HG03571 (cell line): ENCODE results near the gene RMC1.
"Not testable (repeated sequence)": the region's sequence is repeated elsewhere in the genome, so short reads cannot be mapped to it uniquely, and the experiment has no call there.

Source experiments
- ATAC-seq: cut with Tn5 transposase; IDR thresholded peaks from one replicate; pipeline ENCODE4 v1.9.1; 2021; ENCODE audit not compliant: unreplicated experiment

Gene RMC1

DNA sequence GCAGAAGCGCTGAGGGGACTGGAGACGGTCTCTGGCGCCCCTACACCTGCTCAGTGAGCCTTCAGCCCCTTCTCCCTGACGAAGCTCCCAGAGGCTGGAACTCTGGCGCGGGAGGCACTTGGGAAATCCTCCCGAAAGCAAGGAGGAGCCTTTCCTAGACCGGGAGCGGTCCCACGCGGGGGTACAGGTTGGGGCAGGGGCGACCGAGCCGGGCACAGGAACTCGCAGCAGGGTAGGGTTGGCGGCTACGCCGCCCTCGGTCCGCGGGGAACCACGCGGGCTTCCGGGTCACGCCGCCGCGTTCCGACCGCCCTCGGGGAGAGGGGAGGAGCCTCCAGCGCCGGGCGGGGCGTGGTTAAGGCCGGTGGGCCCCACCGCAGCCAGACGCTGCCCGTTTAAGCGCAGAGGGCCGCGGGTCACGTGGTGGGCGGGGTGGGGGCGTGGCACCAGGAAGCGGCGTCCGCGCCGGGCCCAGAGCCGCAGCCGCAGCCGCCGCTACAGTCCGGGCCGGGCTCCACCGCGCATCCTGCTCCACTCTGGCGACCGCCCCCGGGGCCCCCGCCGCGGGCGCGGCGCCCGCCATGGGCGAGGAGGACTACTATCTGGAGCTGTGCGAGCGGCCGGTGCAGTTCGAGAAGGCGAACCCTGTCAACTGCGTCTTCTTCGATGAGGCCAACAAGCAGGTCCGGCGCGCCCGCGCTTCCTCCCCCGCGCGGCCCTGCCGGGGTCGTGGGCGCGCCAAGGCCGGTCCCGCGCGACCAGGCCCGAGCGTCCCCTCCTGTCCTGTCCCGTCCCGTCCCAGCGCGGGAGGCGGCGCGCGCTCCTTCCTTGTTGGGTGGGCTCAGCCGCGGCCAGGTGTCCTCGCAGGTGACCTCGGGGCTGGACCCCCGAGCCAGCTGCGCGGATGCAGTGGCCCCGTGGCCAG, at the start of gene RMC1:
Gene RMC1 (plus strand): TSS at position 474 of the 925 bp plus-strand sequence. CDS start 108 bp downstream, at position 582.
- ATAC-seq, result peak; percentile 65

DNA sequence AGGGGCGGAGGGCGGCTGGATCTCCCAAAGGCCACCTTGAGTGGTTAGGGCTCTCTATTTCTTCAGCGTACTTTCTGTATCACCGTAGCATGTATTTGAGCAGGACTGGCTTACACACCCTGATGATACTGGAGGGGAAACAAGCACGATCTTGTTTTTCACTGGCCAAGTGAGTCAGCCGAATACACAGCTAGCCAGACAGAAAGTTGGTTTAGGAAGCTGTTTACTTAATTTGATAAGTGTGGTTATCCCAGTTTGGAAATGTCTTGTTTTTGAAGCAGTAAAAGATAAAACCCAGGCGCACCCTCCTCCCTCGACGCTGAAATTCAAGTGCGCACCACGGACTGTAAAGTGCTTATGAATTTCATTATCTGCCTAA, 49.6 kb upstream of the RMC1 start:
- ATAC-seq, result no peak

DNA sequence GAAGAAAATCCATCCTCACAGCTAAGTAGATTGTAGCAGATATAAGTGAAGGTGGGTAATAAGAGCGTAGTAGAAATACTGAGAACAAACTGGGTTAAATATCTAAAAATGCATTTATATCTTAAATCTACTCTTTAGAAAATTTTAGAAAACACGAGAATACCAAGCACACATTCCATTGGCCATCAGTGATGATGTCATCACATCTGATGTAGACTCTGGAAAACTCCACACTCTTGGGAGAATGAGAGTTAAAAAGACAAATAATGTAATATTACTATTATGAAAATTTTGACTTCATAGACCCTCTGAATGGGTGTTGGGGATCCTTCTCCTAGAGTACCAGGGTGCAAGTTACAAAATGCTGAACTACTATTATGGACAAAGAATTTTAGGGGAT, 46.5 kb upstream of the RMC1 start:
- ATAC-seq, result no peak

DNA sequence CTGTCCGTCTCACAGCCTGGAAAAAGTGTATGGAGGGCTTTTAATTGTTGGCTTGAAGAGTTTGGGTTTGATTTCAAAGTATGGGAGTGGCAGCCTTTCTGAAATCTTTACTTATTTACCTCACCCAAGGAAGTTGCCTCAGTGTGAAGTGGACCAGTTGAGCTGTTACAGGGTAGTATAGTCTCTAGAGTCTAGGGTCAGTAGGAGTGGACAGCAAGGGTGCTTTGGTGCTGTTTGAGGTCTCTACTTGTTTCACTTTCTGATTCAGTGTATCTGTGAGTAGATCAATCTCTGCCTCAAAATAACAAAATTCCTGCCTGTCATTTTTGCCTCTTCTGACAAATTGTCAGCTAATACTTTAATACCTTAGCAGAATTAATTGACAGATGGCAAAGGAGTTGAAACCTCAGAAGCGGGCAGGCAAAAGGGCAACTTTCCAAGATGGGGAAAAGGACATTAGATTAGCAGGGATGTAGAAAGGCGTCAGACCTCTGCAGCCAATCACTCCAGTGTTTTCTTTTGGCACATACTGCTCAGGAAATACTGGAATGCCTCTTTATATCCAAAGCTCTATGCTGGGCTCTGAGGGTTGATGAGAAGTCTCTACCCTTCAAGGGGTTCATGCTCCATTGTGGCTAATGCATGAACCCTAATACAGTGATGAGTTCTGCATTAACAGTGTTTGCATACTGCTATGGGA, 44.3 kb upstream of the RMC1 start:
- ATAC-seq, result no peak

- no peak for ATAC-seq
Measured at GRCh38 chr18:23459530-23459921, 43.8 kb upstream of the RMC1 start.

GRCh38 chr18:23460285-23461273, 42.7 kb upstream of the RMC1 start:
- no peak for ATAC-seq

GRCh38 chr18:23462876-23463275, 40.4 kb upstream of the RMC1 start:
- ATAC-seq, result no peak

DNA sequence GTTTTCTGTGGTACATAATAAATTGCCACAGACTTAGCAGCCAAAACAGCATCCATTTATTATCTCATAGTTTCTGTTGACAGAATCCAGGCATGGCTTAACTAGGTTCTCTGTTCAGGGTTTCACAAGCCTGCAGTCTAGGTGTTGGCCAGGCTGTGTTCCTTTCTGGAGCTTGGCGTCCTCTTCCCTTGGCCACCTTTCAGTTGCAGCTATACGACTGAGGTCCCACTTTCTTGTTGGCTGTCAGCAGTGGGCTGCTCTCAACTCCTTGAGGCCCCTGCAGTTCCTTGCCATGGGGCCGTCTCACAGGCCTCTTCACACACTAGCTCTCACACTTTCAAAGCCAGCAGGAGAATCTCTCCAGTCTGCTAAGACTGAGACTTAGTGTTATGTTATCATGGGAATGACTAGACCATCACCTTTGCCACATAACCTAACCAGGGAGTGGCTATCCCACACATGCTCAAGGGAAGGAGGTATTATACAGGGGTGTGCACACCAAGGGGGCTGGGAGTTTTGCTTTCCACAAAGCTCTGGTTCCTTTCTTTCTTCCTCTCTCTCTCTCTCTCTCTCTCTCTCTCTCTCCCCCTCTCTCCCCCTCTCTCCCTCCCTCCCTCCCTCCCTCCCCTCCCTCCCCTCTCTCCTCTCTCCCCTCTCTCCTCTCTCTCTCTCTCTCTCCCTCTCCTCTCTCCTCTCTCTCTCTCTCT, 34.4 kb upstream of the RMC1 start:
- ATAC-seq, result no peak

DNA sequence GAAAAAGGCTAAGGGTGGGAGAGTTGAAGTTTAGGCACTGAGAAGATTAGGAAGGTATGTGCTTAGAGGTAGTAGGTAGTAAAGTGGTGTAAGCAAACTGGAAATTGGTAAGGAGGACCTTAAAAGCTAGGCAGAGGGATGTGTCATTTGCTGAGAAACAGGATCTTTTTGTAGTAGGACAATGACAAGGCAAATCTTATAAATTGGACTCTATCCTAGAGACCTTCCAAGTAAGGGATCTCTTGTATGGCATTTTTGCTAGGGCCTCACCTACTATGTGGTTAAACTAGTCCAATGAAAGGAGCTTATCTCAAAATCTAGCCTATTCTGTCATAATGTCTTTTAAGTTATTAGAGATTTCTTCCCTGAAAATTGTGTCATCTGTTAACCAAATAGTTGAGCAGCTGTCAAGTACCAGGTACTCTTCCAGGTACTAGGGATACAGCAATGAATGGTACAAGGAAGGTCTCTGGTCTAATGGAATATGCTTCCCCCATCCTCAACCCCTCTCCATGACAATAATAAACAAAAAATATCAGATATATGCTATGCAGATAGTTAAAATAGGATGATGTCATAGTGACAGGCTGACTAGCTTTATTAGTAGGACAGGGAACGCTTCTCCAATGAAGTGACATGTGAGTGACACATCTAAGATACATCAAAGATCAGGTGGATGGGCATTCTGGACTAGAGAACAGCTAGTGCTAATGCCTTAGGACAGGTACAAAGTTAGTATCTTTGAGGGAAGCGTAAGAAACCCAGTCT, 32.5 kb upstream of the RMC1 start:
- ATAC-seq, result no peak

- no peak for ATAC-seq
Measured at GRCh38 chr18:23471486-23471885, 31.8 kb upstream of the RMC1 start.

GRCh38 chr18:23479829-23480505, 23.3 kb upstream of the RMC1 start:
- peak; percentile 65 for ATAC-seq

- no peak for ATAC-seq
Measured at GRCh38 chr18:23484561-23485182, 18.6 kb upstream of the RMC1 start.

- ATAC-seq, result no peak
Measured at GRCh38 chr18:23485386-23485785, 17.9 kb upstream of the RMC1 start.

DNA sequence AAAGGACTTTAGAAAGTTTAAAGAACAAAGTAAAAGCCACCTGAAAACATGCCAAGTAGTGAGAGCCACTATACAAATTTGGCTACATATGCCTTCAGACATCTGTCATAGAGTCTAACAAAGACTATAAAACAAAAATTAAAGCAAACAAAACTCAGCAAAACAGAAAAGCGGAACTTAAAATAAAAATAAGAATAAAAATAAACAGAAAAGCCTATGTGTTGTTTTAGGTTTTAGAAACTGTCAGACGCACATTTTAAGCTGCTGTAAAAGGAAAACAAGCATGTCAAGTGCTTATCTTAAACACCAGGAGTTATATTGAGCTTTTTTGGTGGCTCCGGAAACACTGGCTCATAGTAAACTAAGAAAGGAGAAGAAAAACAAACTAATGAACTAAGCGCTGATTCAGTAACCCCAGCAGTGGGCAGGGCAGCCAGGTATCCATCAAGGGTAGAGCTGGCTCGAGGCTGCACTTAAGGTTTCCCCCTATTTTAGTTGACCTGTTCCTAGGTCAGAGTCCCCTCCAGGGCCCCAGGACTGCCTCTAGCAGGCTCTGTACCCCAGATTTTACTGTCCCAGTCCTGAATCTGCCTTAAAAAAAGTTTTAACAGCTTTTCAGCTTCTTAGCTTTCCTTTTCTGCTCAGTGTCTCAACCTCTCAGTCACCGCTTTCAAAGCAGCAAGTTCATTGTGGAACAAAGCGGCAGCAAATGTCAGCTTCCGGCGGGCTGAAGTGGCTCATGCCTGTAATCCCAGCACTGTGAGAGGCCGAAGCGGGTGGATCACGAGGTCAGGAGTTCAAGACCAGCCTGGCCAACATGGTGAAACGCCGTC, 15.4 kb upstream of the RMC1 start:
- ATAC-seq, result peak; percentile 64

DNA sequence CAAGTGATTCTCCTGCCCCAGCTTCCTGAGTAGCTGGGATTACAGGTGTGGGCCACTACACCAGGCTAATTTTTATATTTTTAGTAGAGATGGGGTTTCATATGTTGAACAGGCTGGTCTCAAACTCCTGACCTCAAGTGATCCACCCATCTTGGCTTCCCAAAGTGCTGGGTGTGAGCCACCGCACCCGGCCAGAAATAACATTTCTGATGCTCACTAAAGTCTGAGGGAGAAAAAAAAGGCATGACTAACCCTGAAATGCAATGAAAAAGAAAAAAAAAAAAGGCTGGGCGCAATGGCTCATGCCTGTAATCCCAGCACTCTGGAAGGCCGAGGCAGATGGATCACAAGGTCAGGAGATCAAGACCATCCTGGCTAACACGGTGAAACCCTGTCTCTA, 13.7 kb upstream of the RMC1 start:
- not testable (repeated sequence) for ATAC-seq

DNA sequence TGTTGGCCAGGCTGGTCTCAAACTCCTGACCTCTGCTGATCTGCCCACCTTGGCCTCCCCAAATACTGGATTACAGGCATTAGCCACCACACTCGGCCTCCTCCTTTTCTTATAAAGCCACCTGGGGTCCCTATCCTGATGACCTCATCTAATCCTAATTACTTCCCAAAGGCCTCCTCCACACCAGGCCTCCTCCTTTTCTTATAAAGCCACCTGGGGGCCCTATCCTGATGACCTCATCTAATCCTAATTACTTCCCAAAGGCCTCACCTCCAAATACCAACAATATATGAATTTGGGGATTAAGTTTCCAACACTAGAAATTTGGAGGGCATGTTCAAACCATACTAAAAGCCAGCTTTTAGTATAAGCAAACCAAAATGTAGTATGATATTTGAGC, 9.7 kb upstream of the RMC1 start:
- no peak for ATAC-seq

DNA sequence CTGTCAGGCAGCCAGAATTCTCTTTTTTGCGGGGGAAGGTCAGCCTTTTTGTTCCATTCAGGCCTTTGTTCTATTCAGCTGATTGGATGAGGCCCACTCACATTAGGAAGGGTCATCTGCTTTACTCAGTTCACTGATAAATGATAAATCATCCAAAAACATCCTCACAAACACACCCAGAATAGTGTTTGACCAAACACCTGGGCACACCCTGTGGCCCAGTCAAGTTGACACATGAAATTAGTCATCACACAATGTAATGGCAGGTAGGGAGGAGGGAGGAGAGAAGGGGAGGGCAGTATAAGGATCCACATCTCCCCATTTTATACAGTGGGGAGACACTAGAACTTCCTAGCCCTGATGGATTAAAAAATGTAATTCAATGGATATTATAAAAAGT, 8.3 kb upstream of the RMC1 start:
- no peak for ATAC-seq
